ENCODE measurements around the gene NEDD4L. TPM values are rescaled to one million over a fixed set of nuclear protein-coding genes. Genes with fewer than 3 reads are reported as not detected.
A peak's percentile ranks its signal among the peaks of the same experiment; 100 is the strongest.

Gene NEDD4L
- total and polyA plus RNA-seq, 4 donors = 10.2 to 20.3 (median 13.2) TPM

GRCh38 chr18:58387716-58388115 lies 343.7 kb downstream of the NEDD4L start:
- Histone ChIP-seq H3K9me3 (ENCODE audit: control insufficient read depth in 4 of 4, low read length in 3 of 4) (no peaks in the 10 kb centered on the region), H3K36me3 (ENCODE audit: control insufficient read depth in 4 of 4, insufficient read depth in 3 of 4, low read depth in 1 of 4, low read length in 3 of 4) (peaks cover 3 to 8% (median 5%) of the 10 kb centered on the region in 4 donors), H3K27me3 (ENCODE audit: control insufficient read depth in 4 of 4, insufficient read depth in 4 of 4, low read length in 3 of 4) (no peaks in the 10 kb centered on the region), H3K4me1 (ENCODE audit: control insufficient read depth in 4 of 4, insufficient read depth in 4 of 4, low read length in 3 of 4) (no peaks in the 10 kb centered on the region), H3K27ac (ENCODE audit: low read depth in 1 of 2, low read length in 2 of 2) (no peak overlapping the region), H3K4me3 (ENCODE audit: low read depth in 1 of 3, low read length in 3 of 3) (no peak overlapping the region), H3K9ac (ENCODE audit: low read depth in 1 of 2, low read length in 2 of 2) (no peak overlapping the region)
- DNase-seq (ENCODE audit: low spot score) = no peak
- no peak for TF ChIP-seq SP1 (IDR thresholded peaks at IDR 0.05)
- TF ChIP-seq YY1 (IDR thresholded peaks at IDR 0.05) = no peak
- no peak for TF ChIP-seq FOXA1 (IDR thresholded peaks at IDR 0.05)
- no peak for TF ChIP-seq JUND (IDR thresholded peaks at IDR 0.05)
- TF ChIP-seq HNF4G (IDR thresholded peaks at IDR 0.05) = no peak
- no peak for TF ChIP-seq FOXA2 (IDR thresholded peaks at IDR 0.05)
- no peak for TF ChIP-seq HNF4A (conservative IDR thresholded peaks at IDR 0.05)
- TF ChIP-seq CTCF (IDR thresholded peaks at IDR 0.05; ENCODE audit: low read depth, low read length, missing input control) = no peak
- no peak for TF ChIP-seq ATF3 (IDR thresholded peaks at IDR 0.05)
- no peak for TF ChIP-seq NR2F2 (IDR thresholded peaks at IDR 0.05)
- TF ChIP-seq MAX (IDR thresholded peaks at IDR 0.05) = no peak
- WGBS = 94% methylated on average over 5 of the region's 5 CpGs

GRCh38 chr18:58388736-58389135 lies 344.7 kb downstream of the NEDD4L start:
- Histone ChIP-seq H3K9ac (ENCODE audit: low read depth in 1 of 2, low read length in 2 of 2) (no peak overlapping the region), H3K4me3 (ENCODE audit: low read depth in 1 of 3, low read length in 3 of 3) (no peak overlapping the region), H3K27ac (ENCODE audit: low read depth in 1 of 2, low read length in 2 of 2) (no peak overlapping the region), H3K36me3 (ENCODE audit: control insufficient read depth in 4 of 4, insufficient read depth in 3 of 4, low read depth in 1 of 4, low read length in 3 of 4) (peaks cover 0 to 8% (median 5%) of the 10 kb centered on the region in 4 donors), H3K4me1 (ENCODE audit: control insufficient read depth in 4 of 4, insufficient read depth in 4 of 4, low read length in 3 of 4) (no peaks in the 10 kb centered on the region), H3K27me3 (ENCODE audit: control insufficient read depth in 4 of 4, insufficient read depth in 4 of 4, low read length in 3 of 4) (no peaks in the 10 kb centered on the region), H3K9me3 (ENCODE audit: control insufficient read depth in 4 of 4, low read length in 3 of 4) (no peaks in the 10 kb centered on the region)
- WGBS = 97% methylated on average over 14 of the region's 14 CpGs
- DNase-seq (ENCODE audit: low spot score) = peak; percentile 24
- TF ChIP-seq SP1 (IDR thresholded peaks at IDR 0.05) (no peak), FOXA2 (IDR thresholded peaks at IDR 0.05) (no peak), GABPA (IDR thresholded peaks at IDR 0.05 in 1 of 2, conservative IDR thresholded peaks at IDR 0.05 in 1 of 2) (no peak), RXRA (IDR thresholded peaks at IDR 0.05) (no peak), ATF3 (IDR thresholded peaks at IDR 0.05) (no peak), TAF1 (conservative IDR thresholded peaks at IDR 0.05) (no peak), JUND (IDR thresholded peaks at IDR 0.05) (no peak), CTCF (IDR thresholded peaks at IDR 0.05; ENCODE audit: low read depth, low read length, missing input control) (no peak), HNF4A (conservative IDR thresholded peaks at IDR 0.05) (no peak), NR2F2 (IDR thresholded peaks at IDR 0.05) (no peak)

Data from liver (tissue), 9 donors.